Fibroblast of lung (primary cell): Measurements from ENCODE around the gene LAIR1. TPM values are rescaled to one million over a fixed set of nuclear protein-coding genes. Genes with fewer than 3 reads are reported as not detected.
"Not testable (repeated sequence)": the region's sequence is repeated elsewhere in the genome, so short reads cannot be mapped to it uniquely, and the experiment has no call there.

Experiments used
- DNase-seq, 2 donors: peaks; one replicate each; pipeline versions ENCODE4 v3.0.0 to v3.0.0-alpha.2; 2010; ENCODE audit warnings: low read depth in 2 of 2
- H2AFZ ChIP-seq: 2 replicates; pipeline ENCODE4 v1.5.1; 2012; ENCODE audit warnings: low read length, control low read depth, inconsistent platforms
- H3K27ac ChIP-seq: 2 replicates; pipeline ENCODE4 v1.5.1; 2011; ENCODE audit warnings: low read length, control low read depth; ENCODE audit not compliant: insufficient read depth
- H3K27me3 ChIP-seq: 2 replicates; pipeline ENCODE4 v1.5.1; 2011; ENCODE audit warnings: mild to moderate bottlenecking, low read length; ENCODE audit not compliant: control insufficient read depth, insufficient read depth
- H3K36me3 ChIP-seq: 2 replicates; pipeline ENCODE4 v1.5.1; 2011; ENCODE audit warnings: low read length; ENCODE audit not compliant: control insufficient read depth, insufficient read depth
- H3K4me1 ChIP-seq: 2 replicates; pipeline ENCODE4 v1.5.1; 2011; ENCODE audit warnings: low read length; ENCODE audit not compliant: control insufficient read depth, insufficient read depth; ENCODE audit errors: extremely low read depth
- H3K4me2 ChIP-seq: 2 replicates; pipeline ENCODE4 v1.5.1; 2011; ENCODE audit warnings: low read length, control low read depth; ENCODE audit not compliant: insufficient read depth; ENCODE audit errors: extremely low read depth
- H3K4me3 ChIP-seq, 4 experiments: fragments of 200-600 bp in 1 of 4; sonication (generic) in 1 of 4; replicated peaks in 1 of 4; 2 replicates each; pipeline ENCODE4 v1.5.1; 2011 to 2016; ENCODE audit warnings: low read length in 4 of 4, low read depth in 3 of 4, mild to moderate bottlenecking in 3 of 4, control low read depth in 2 of 4, inconsistent platforms in 1 of 4, mixed read lengths in 1 of 4; ENCODE audit not compliant: insufficient read depth in 1 of 4; ENCODE audit errors: control extremely low read depth in 1 of 4
- H3K79me2 ChIP-seq: 2 replicates; pipeline ENCODE4 v1.5.1; 2012; ENCODE audit warnings: mild to moderate bottlenecking, low read length, inconsistent platforms; ENCODE audit not compliant: control insufficient read depth, insufficient read depth
- H3K9ac ChIP-seq: 2 replicates; pipeline ENCODE4 v1.5.1; 2011; ENCODE audit warnings: mild to moderate bottlenecking, low read length, control low read depth; ENCODE audit not compliant: insufficient read depth
- H3K9me3 ChIP-seq: 2 replicates; pipeline ENCODE4 v1.5.1; 2012; ENCODE audit warnings: low read depth, low read length; ENCODE audit not compliant: control insufficient read depth, insufficient read depth
- H4K20me1 ChIP-seq: 2 replicates; pipeline ENCODE4 v1.5.1; 2011; ENCODE audit warnings: low read length; ENCODE audit not compliant: control insufficient read depth, insufficient read depth; ENCODE audit errors: extremely low read depth
- CTCF ChIP-seq, 2 donors: IDR thresholded peaks in 1 of 2; conservative IDR thresholded peaks in 1 of 2; 1 replicate in 1 of 2; 2 replicates in 1 of 2; pipeline ENCODE4 v1.5.1; 2011 to 2012; ENCODE audit warnings: low read length in 2 of 2, control low read depth in 1 of 2, inconsistent platforms in 1 of 2, low read depth in 1 of 2, mild to moderate bottlenecking in 1 of 2
- EZH2 ChIP-seq: IDR thresholded peaks from 2 replicates; pipeline ENCODE4 v1.5.1; 2012; ENCODE audit warnings: low read length, control low read depth, mild to moderate bottlenecking; ENCODE audit errors: missing control alignments
- polyA plus RNA-seq, 2 donors: library from polyadenylated mRNA; depleted of rRNA in 1 of 2; stranded (reverse) in 1 of 2; unstranded in 1 of 2; fragments of >200 nt; gene quantifications; 2 replicates each; pipeline ENCODE4 v1.2.1, GENCODE V29; 2011 to 2012; ENCODE audit warnings: missing spikeins in 1 of 2
- total RNA-seq: library from RNA; depleted of rRNA; stranded (reverse); fragments of >200 nt; gene quantifications from 2 replicates; pipeline ENCODE4 v1.2.1, GENCODE V29; 2014

Gene LAIR1
- total and polyA plus RNA-seq, 2 donors (not counting 1 experiment from before 2014, with no cell fraction given), result not detected

- no peaks in the 10 kb centered on the region for H3K36me3 ChIP-seq
Measured at GRCh38 chr19:54331626-54332025, 33.1 kb downstream of the LAIR1 start.

GRCh38 chr19:54329476-54330165, 35.1 kb downstream of the LAIR1 start:
- Histone ChIP-seq H4K20me1 (no peaks in the 10 kb centered on the region), H3K4me3 (no peak overlapping the region), H3K79me2 (no peaks in the 10 kb centered on the region), H3K9me3 (no peaks in the 10 kb centered on the region), H2AFZ (no peak overlapping the region), H3K36me3 (no peaks in the 10 kb centered on the region), H3K27ac (no peak overlapping the region), H3K9ac (no peak overlapping the region), H3K4me1 (no peaks in the 10 kb centered on the region), H3K4me2 (no peak overlapping the region), H3K27me3 (no peaks in the 10 kb centered on the region)
- TF ChIP-seq EZH2, result no peak
- DNase-seq, result no peak

More at GRCh38 chr19:54331626-54332025, 33.1 kb downstream of the LAIR1 start:
- Histone ChIP-seq H4K20me1 (no peaks in the 10 kb centered on the region), H3K4me1 (no peaks in the 10 kb centered on the region), H3K9me3 (no peaks in the 10 kb centered on the region), H3K27ac (no peak overlapping the region), H3K79me2 (no peaks in the 10 kb centered on the region), H2AFZ (no peak overlapping the region), H3K4me2 (no peak overlapping the region), H3K27me3 (no peaks in the 10 kb centered on the region), H3K4me3 (no peak overlapping the region), H3K9ac (no peak overlapping the region)
- no peak for DNase-seq
- no peak for TF ChIP-seq CTCF (conservative IDR thresholded peaks at IDR 0.05 in 1 of 2, IDR thresholded peaks at IDR 0.05 in 1 of 2; ENCODE audit: low read depth in 1 of 2, low read length in 2 of 2)
- no peak for TF ChIP-seq EZH2

- not testable (repeated sequence) for H3K4me3 ChIP-seq, H3K4me1 ChIP-seq, H3K36me3 ChIP-seq, H3K79me2 ChIP-seq, H3K4me2 ChIP-seq, H3K27me3 ChIP-seq, H3K9ac ChIP-seq, H2AFZ ChIP-seq, H3K9me3 ChIP-seq, H4K20me1 ChIP-seq, H3K27ac ChIP-seq, DNase-seq
Measured at GRCh38 chr19:54328781-54329180, 36.0 kb downstream of the LAIR1 start.

- Histone ChIP-seq H3K79me2 (no peaks in the 10 kb centered on the region), H2AFZ (no peak overlapping the region), H3K27ac (no peak overlapping the region), H3K4me2 (no peak overlapping the region), H3K27me3 (no peaks in the 10 kb centered on the region), H3K4me1 (no peaks in the 10 kb centered on the region), H3K36me3 (no peaks in the 10 kb centered on the region), H4K20me1 (no peaks in the 10 kb centered on the region), H3K9me3 (no peaks in the 10 kb centered on the region), H3K9ac (no peak overlapping the region), H3K4me3 (no peak overlapping the region)
- no peak for DNase-seq
- TF ChIP-seq CTCF (conservative IDR thresholded peaks at IDR 0.05 in 1 of 2, IDR thresholded peaks at IDR 0.05 in 1 of 2; ENCODE audit: low read depth in 1 of 2, low read length in 2 of 2), result no peak
- TF ChIP-seq EZH2, result no peak
Measured at GRCh38 chr19:54325631-54326030, 39.1 kb downstream of the LAIR1 start.
